ENCODE results near the gene SEMA4G. TPM values are rescaled to one million over a fixed set of nuclear protein-coding genes. Genes with fewer than 3 reads are reported as not detected.

SEMA4G gene, protein sequence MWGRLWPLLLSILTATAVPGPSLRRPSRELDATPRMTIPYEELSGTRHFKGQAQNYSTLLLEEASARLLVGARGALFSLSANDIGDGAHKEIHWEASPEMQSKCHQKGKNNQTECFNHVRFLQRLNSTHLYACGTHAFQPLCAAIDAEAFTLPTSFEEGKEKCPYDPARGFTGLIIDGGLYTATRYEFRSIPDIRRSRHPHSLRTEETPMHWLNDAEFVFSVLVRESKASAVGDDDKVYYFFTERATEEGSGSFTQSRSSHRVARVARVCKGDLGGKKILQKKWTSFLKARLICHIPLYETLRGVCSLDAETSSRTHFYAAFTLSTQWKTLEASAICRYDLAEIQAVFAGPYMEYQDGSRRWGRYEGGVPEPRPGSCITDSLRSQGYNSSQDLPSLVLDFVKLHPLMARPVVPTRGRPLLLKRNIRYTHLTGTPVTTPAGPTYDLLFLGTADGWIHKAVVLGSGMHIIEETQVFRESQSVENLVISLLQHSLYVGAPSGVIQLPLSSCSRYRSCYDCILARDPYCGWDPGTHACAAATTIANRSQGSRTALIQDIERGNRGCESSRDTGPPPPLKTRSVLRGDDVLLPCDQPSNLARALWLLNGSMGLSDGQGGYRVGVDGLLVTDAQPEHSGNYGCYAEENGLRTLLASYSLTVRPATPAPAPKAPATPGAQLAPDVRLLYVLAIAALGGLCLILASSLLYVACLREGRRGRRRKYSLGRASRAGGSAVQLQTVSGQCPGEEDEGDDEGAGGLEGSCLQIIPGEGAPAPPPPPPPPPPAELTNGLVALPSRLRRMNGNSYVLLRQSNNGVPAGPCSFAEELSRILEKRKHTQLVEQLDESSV
- polyA plus RNA-seq: not detected

DNA sequence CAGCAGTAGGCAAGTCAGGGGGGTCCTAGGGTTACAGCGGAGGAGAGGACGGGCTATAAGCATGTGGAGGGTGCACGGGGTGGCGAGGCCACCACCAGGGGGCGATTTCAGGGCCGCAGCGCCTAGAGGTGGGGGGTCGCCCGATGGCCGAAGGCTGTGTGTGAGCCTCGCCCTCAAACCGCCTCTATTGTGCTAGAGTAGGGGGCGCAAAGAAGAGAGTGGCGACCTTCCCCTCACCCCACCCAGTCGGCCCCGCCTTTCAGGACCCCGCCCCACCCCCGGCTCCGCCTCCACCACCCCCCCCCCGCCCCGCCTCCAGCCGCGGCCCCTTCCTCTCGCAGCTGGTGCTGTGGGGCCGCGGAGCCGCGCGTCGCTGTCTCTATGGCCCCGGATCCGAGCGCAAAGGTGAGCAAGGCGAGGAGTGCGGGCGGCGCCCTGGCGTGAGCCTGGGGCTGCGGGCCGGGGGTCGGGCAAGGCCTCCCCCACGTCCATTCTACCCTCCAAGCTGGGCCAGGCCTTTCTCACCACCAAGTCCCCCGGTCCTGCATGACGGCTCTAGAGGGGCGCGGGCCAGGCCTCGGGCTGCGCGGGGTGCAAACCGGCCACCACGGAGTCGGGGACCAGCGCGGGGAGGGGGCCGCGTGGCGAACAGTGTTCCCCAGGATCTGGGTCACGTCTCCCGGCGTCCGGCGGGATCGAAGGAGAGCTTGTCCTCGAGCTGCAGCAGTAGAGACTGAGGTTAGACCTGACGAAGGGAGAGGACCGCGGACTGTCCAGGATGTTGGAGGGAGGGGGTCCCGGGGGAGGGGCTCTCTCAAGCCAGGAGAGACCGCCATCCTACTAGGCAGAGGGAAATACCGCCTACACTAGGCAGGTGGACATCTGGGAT, at the start of gene SEMA4G:
SEMA4G (plus strand) TSS at position 318 of the 889 bp plus-strand sequence. CDS start 3,409 bp downstream, outside the sequence.
- peak within 1 kb of the TSS; percentile 74 to 86 (median 83) for H3K4me3 Mint-ChIP-seq
- H3K27me3 Mint-ChIP-seq: no peaks in the 10 kb centered on the region
- H3K36me3 Mint-ChIP-seq: no peaks in the 10 kb centered on the region
- H3K27ac Mint-ChIP-seq: peak within 1 kb of the TSS in 1 of 3 donors; percentile 66
- H3K4me1 Mint-ChIP-seq: peaks cover 6 to 9% (median 6%) of the 10 kb centered on the region in 3 donors
- no peaks in the 10 kb centered on the region for H3K9me3 Mint-ChIP-seq

DNA sequence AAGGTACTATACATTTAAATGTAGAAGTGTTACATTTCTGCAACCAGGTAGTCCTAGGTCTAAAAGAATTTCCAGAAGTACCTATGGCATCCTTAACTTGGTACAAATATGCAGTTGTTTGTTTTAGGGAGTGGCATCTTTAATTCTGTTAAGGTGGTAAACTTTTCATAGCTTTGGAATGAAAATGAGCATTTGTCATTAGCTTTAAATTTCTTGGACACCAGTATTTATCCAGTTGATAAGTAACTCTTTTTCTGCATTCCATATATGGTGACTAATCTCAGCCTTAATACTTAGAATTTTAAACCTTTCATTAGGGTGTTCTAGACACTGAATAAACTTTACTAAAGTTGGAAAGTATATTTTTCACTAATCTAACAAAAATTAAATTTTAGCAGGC, 45.7 kb upstream of the SEMA4G start:
- Mint-ChIP-seq H3K27me3 (no peaks in the 10 kb centered on the region), H3K9me3 (no peaks in the 10 kb centered on the region), H3K27ac (no peak overlapping the region), H3K4me3 (no peak overlapping the region), H3K36me3 (peaks cover 4% of the 10 kb centered on the region), H3K4me1 (peaks cover 0 to 1% (median under 1%) of the 10 kb centered on the region in 3 donors)

GRCh38 chr10:100927266-100927665, 42.0 kb upstream of the SEMA4G start:
- peaks cover 0 to 4% (median 0%) of the 10 kb centered on the region in 3 donors for H3K4me1 Mint-ChIP-seq

GRCh38 chr10:100928039-100928438, 41.3 kb upstream of the SEMA4G start:
- no peak overlapping the region for H3K27ac Mint-ChIP-seq
- no peaks in the 10 kb centered on the region for H3K27me3 Mint-ChIP-seq
- no peak overlapping the region for H3K4me3 Mint-ChIP-seq
- peaks cover 12% of the 10 kb centered on the region for H3K36me3 Mint-ChIP-seq
- H3K4me1 Mint-ChIP-seq: peaks cover 0 to 4% (median 0%) of the 10 kb centered on the region in 3 donors
- no peaks in the 10 kb centered on the region for H3K9me3 Mint-ChIP-seq

More at GRCh38 chr10:100927266-100927665, 42.0 kb upstream of the SEMA4G start:
- no peak overlapping the region for H3K4me3 Mint-ChIP-seq
- H3K36me3 Mint-ChIP-seq: peaks cover 10% of the 10 kb centered on the region
- H3K27ac Mint-ChIP-seq: peak overlapping the region in 1 of 3 donors; percentile 25
- no peaks in the 10 kb centered on the region for H3K9me3 Mint-ChIP-seq
- no peaks in the 10 kb centered on the region for H3K27me3 Mint-ChIP-seq

- Mint-ChIP-seq H3K36me3 (peaks cover 14% of the 10 kb centered on the region), H3K4me3 (no peak overlapping the region), H3K27ac (no peak overlapping the region), H3K4me1 (peaks cover 0 to 4% (median 3%) of the 10 kb centered on the region in 3 donors), H3K27me3 (no peaks in the 10 kb centered on the region), H3K9me3 (no peaks in the 10 kb centered on the region)
Measured at GRCh38 chr10:100930368-100930767, 38.9 kb upstream of the SEMA4G start.

GRCh38 chr10:100934084-100934659, 35.1 kb upstream of the SEMA4G start:
- Mint-ChIP-seq H3K4me1 (peaks cover 0 to 3% (median 0%) of the 10 kb centered on the region in 3 donors), H3K9me3 (no peaks in the 10 kb centered on the region), H3K27me3 (no peaks in the 10 kb centered on the region), H3K36me3 (peaks cover 12% of the 10 kb centered on the region), H3K27ac (no peak overlapping the region), H3K4me3 (no peak overlapping the region)

DNA sequence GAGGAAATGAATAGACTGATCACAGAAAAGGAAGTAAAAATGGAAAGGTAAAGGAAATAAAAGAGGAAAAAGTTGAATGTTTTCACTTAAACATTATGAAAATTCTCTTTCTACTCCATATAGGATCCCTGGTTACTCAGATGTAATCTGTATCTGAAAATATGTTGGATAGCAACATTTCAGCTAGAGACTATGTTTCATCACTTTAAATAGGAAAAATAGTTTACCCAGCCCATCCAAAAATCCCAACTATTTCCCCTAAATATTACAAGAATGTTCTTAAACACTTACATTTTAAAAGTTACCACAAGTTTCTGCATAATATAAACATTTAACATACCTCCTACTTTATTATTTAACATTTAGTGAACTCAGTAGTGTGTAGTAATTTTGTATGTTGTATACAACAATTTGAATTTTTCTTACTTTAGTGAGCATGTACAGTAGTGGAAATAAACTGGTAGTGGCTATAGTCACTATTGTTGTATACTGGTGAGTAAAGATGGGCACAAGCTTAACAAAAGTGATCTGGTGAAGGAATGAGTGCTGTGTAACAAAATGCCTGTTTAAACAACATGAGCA, 29.4 kb upstream of the SEMA4G start:
- Mint-ChIP-seq H3K4me1 (peaks cover 0 to 3% (median 0%) of the 10 kb centered on the region in 3 donors), H3K9me3 (no peaks in the 10 kb centered on the region), H3K27me3 (no peaks in the 10 kb centered on the region), H3K4me3 (no peak overlapping the region), H3K27ac (peak overlapping the region in 1 of 3 donors; percentile 10), H3K36me3 (peaks cover 1% of the 10 kb centered on the region)

- Mint-ChIP-seq H3K4me1 (peaks cover 0 to 3% (median 0%) of the 10 kb centered on the region in 3 donors), H3K27me3 (no peaks in the 10 kb centered on the region), H3K4me3 (no peak overlapping the region), H3K36me3 (peaks cover 7% of the 10 kb centered on the region), H3K9me3 (no peaks in the 10 kb centered on the region), H3K27ac (no peak overlapping the region)
Measured at GRCh38 chr10:100942229-100942628, 27.1 kb upstream of the SEMA4G start.

GRCh38 chr10:100943508-100943907, 25.8 kb upstream of the SEMA4G start:
- Mint-ChIP-seq H3K27me3 (no peaks in the 10 kb centered on the region), H3K36me3 (peaks cover 7% of the 10 kb centered on the region)

DNA sequence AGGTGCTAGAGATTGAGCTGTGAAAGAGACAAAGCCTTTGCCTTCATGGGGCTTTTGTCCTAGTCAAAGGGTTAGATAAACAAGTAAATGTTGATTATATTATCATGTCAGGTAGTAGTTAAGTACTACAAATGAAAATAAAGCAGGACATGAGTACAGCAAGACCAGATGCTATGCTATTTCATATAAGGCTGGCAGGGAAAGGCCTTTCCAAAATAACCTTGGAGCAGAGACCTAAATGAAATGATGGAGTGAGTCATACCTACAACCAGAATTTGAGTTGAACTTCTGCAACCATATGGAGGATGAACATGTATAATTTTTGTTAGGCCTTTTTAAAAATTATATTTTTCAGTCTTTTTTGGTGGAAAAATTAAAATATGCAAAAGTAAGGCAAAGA, 23.6 kb upstream of the SEMA4G start:
- Mint-ChIP-seq H3K36me3 (peaks cover 9% of the 10 kb centered on the region), H3K27ac (no peak overlapping the region), H3K4me3 (no peak overlapping the region), H3K27me3 (no peaks in the 10 kb centered on the region), H3K4me1 (peaks cover 0 to 3% (median 0%) of the 10 kb centered on the region in 3 donors), H3K9me3 (no peaks in the 10 kb centered on the region)

More at GRCh38 chr10:100943508-100943907, 25.8 kb upstream of the SEMA4G start:
- no peak overlapping the region for H3K4me3 Mint-ChIP-seq
- H3K9me3 Mint-ChIP-seq: no peaks in the 10 kb centered on the region
- peaks cover 0 to 3% (median 0%) of the 10 kb centered on the region in 3 donors for H3K4me1 Mint-ChIP-seq
- H3K27ac Mint-ChIP-seq: no peak overlapping the region

GRCh38 chr10:100948916-100949315, 20.4 kb upstream of the SEMA4G start:
- Mint-ChIP-seq H3K27ac (no peak overlapping the region), H3K4me1 (no peaks in the 10 kb centered on the region), H3K9me3 (no peaks in the 10 kb centered on the region), H3K4me3 (no peak overlapping the region), H3K27me3 (no peaks in the 10 kb centered on the region), H3K36me3 (peaks cover 9% of the 10 kb centered on the region)

DNA sequence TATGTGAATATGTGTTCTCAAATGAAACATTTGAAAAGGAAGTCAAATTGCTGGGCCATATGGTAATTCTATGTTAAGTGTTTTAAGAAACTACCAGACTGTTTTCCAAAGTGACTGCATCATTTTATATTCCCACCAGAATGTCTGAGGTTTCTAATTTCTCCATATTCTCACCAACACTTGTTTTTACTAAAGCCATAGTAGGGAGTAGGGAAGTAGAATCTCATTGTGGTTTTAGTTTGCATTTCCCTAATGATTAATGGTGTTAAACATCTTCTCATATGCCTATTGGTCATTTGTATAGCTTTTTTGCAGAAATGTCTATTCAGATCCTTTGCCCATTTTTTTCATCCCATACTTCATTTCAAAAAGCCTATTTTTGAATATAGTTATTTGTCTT, 9.1 kb upstream of the SEMA4G start:
- Mint-ChIP-seq H3K4me1 (peaks cover 0 to 2% (median 0%) of the 10 kb centered on the region in 3 donors), H3K27ac (no peak overlapping the region)

GRCh38 chr10:100962351-100963080, 6.8 kb upstream of the SEMA4G start:
- no peak overlapping the region for H3K4me3 Mint-ChIP-seq
- no peaks in the 10 kb centered on the region for H3K27me3 Mint-ChIP-seq
- no peak overlapping the region for H3K27ac Mint-ChIP-seq
- H3K9me3 Mint-ChIP-seq: peaks cover 0 to 2% (median 0%) of the 10 kb centered on the region in 3 donors
- peaks cover 10% of the 10 kb centered on the region for H3K36me3 Mint-ChIP-seq
- H3K4me1 Mint-ChIP-seq: no peaks in the 10 kb centered on the region

More for the DNA sequence above, 9.1 kb upstream of the SEMA4G start:
- peaks cover 12% of the 10 kb centered on the region for H3K36me3 Mint-ChIP-seq
- H3K9me3 Mint-ChIP-seq: peaks cover 0 to 2% (median 0%) of the 10 kb centered on the region in 3 donors
- H3K27me3 Mint-ChIP-seq: no peaks in the 10 kb centered on the region
- no peak overlapping the region for H3K4me3 Mint-ChIP-seq

Measured in IgD-negative memory B cell (primary cell).